SH-SY5Y (cell line): Measurements from ENCODE around the gene C20orf144.

Experiments
- GATA2 ChIP-seq: IDR thresholded peaks from 2 replicates; pipeline ENCODE4 v1.6.1; 2011; ENCODE audit warnings: mild to moderate bottlenecking, low read depth, low read length
- GATA3 ChIP-seq: IDR thresholded peaks from 2 replicates; pipeline ENCODE4 v1.6.1; 2011; ENCODE audit warnings: low read depth, mild to moderate bottlenecking, low read length, moderate library complexity

The C20orf144 gene

GRCh38 chr20:33676121-33676520 is 14.0 kb downstream of the C20orf144 start:
- TF ChIP-seq GATA2 (no peak), GATA3 (no peak)

- TF ChIP-seq GATA2 (no peak), GATA3 (no peak)
Observed at GRCh38 chr20:33676652-33677645, 14.8 kb downstream of the C20orf144 start.

- no peak for TF ChIP-seq GATA3
- TF ChIP-seq GATA2: no peak
Observed at GRCh38 chr20:33677991-33678702, 16.0 kb downstream of the C20orf144 start.

- TF ChIP-seq GATA2: no peak
- TF ChIP-seq GATA3: no peak
Observed at GRCh38 chr20:33679758-33680485, 17.8 kb downstream of the C20orf144 start.

- TF ChIP-seq GATA2 (no peak), GATA3 (no peak)
Observed at GRCh38 chr20:33680686-33681085, 18.6 kb downstream of the C20orf144 start.

- TF ChIP-seq GATA3 (no peak), GATA2 (no peak)
Observed at GRCh38 chr20:33681288-33681687, 19.2 kb downstream of the C20orf144 start.

- no peak for TF ChIP-seq GATA3
Observed at GRCh38 chr20:33681728-33682353, 19.7 kb downstream of the C20orf144 start.

- no peak for TF ChIP-seq GATA2
- no peak for TF ChIP-seq GATA3
Observed at GRCh38 chr20:33684533-33685327, 22.6 kb downstream of the C20orf144 start.

GRCh38 chr20:33685328-33686099 is 23.4 kb downstream of the C20orf144 start:
- TF ChIP-seq GATA2 (no peak), GATA3 (no peak)

GRCh38 chr20:33686100-33686983 is 24.2 kb downstream of the C20orf144 start, which contains the start of gene E2F1:
Gene E2F1, minus strand, starts transcription at chr20:33686385. Its CDS starts 121 bp downstream, at chr20:33686264.
- TF ChIP-seq GATA2 (no peak), GATA3 (no peak)

- TF ChIP-seq GATA2: no peak
- no peak for TF ChIP-seq GATA3
Observed at GRCh38 chr20:33686984-33687366, 24.8 kb downstream of the C20orf144 start.
